GM23338 (cell line): ENCODE measurements around the gene WNT7A. TPM values are rescaled to one million over a fixed set of nuclear protein-coding genes. Genes with fewer than 3 reads are reported as not detected.
A peak's percentile ranks its signal among the peaks of the same experiment; 100 is the strongest.

ENCODE experiments used
- ATAC-seq: fragments of 200-7000 bp; cut with Tn5 transposase; 3 replicates; pipeline ENCODE4 v1.9.1; 2020
- DNase-seq: peaks from one replicate; pipeline ENCODE4 v3.0.0-alpha.2; 2015; ENCODE audit warnings: low spot score
- H2AFZ ChIP-seq: fragments of 200-600 bp; sonication (generic); 2 replicates; pipeline ENCODE4 v1.8.0; 2016; ENCODE audit warnings: antibody characterized with exemption, mild to moderate bottlenecking, moderate library complexity
- H3F3A ChIP-seq: fragments of 200-600 bp; sonication (generic); replicated peaks from 2 replicates; pipeline ENCODE4 v1.8.0; 2017; ENCODE audit warnings: antibody characterized with exemption, mixed run types, low read depth
- H3K27ac ChIP-seq: fragments of 200-600 bp; sonication (generic); 2 replicates; pipeline ENCODE4 v1.6.1; 2016; ENCODE audit warnings: low read depth
- H3K27me3 ChIP-seq: fragments of 200-600 bp; sonication (generic); 2 replicates; pipeline ENCODE4 v1.8.0; 2016; ENCODE audit warnings: mild to moderate bottlenecking, mixed run types, moderate library complexity; ENCODE audit not compliant: insufficient read depth
- H3K36me3 ChIP-seq: fragments of 200-600 bp; sonication (generic); 2 replicates; pipeline ENCODE4 v1.8.0; 2016; ENCODE audit warnings: mild to moderate bottlenecking; ENCODE audit not compliant: insufficient read depth
- H3K4me1 ChIP-seq: fragments of 200-600 bp; sonication (generic); 2 replicates; pipeline ENCODE4 v1.8.0; 2016; ENCODE audit warnings: mild to moderate bottlenecking, moderate library complexity; ENCODE audit not compliant: insufficient read depth
- H3K4me2 ChIP-seq: fragments of 200-600 bp; sonication (generic); 2 replicates; pipeline ENCODE4 v1.7.1; 2017; ENCODE audit warnings: mixed run types
- H3K4me3 ChIP-seq: fragments of 200-600 bp; sonication (generic); 2 replicates; pipeline ENCODE4 v1.6.1; 2016; ENCODE audit warnings: mixed run types
- H3K79me2 ChIP-seq: fragments of 200-600 bp; sonication (generic); replicated peaks from 2 replicates; pipeline ENCODE4 v1.8.0; 2017; ENCODE audit warnings: mild to moderate bottlenecking; ENCODE audit not compliant: insufficient read depth
- H3K9me2 ChIP-seq: fragments of 200-600 bp; sonication (generic); 2 replicates; pipeline ENCODE4 v1.8.0; 2017; ENCODE audit not compliant: insufficient read depth
- H4K20me1 ChIP-seq: fragments of 200-600 bp; sonication (generic); replicated peaks from 2 replicates; pipeline ENCODE4 v1.8.0; 2017; ENCODE audit warnings: mild to moderate bottlenecking; ENCODE audit not compliant: insufficient read depth
- H3K27ac Mint-ChIP-seq: 2 replicates; pipeline ENCODE4 v1.8.0; 2020; ENCODE audit warnings: inconsistent platforms, mild to moderate bottlenecking, moderate library complexity, mixed read lengths
- H3K27me3 Mint-ChIP-seq: 3 replicates; pipeline ENCODE4 v1.8.0; 2022; ENCODE audit warnings: low read depth, mild to moderate bottlenecking, moderate library complexity, mixed read lengths, inconsistent platforms; ENCODE audit not compliant: insufficient read depth, poor library complexity
- H3K36me3 Mint-ChIP-seq: 3 replicates; pipeline ENCODE4 v1.8.0; 2021; ENCODE audit warnings: low read depth, mild to moderate bottlenecking, inconsistent platforms, moderate library complexity, mixed read lengths
- H3K4me1 Mint-ChIP-seq: 3 replicates; pipeline ENCODE4 v1.8.0; 2020; ENCODE audit warnings: mild to moderate bottlenecking, inconsistent platforms, mixed read lengths
- H3K4me3 Mint-ChIP-seq: 3 replicates; pipeline ENCODE4 v1.8.0; 2021; ENCODE audit warnings: moderate library complexity, mild to moderate bottlenecking, inconsistent platforms, mixed read lengths
- H3K9me3 Mint-ChIP-seq: 3 replicates; pipeline ENCODE4 v1.8.0; 2020; ENCODE audit warnings: moderate library complexity, mild to moderate bottlenecking, inconsistent platforms, mixed read lengths
- CREB1 ChIP-seq: fragments of 250-450 bp; sonication (Bioruptor Pico); IDR thresholded peaks from 2 replicates; pipeline ENCODE4 v1.5.0; 2020; ENCODE audit warnings: low read depth, mild to moderate bottlenecking, moderate library complexity
- EZH2 ChIP-seq: fragments of 200-600 bp; sonication (generic); IDR thresholded peaks from one replicate; pipeline ENCODE4 v1.8.0; 2017; ENCODE audit warnings: antibody characterized with exemption, mild to moderate bottlenecking, low read depth; ENCODE audit not compliant: unreplicated experiment
- EZH2phosphoT487 ChIP-seq: fragments of 200-600 bp; sonication (generic); IDR thresholded peaks from one replicate; pipeline ENCODE4 v1.8.1; 2018; ENCODE audit warnings: antibody characterized with exemption; ENCODE audit not compliant: unreplicated experiment
- JUNB ChIP-seq: IDR thresholded peaks from one replicate; pipeline ENCODE4 v1.6.1; 2016; ENCODE audit warnings: antibody characterized with exemption; ENCODE audit not compliant: unreplicated experiment
- NANOG ChIP-seq: IDR thresholded peaks from 2 replicates; pipeline ENCODE4 v1.6.1; 2016; ENCODE audit warnings: antibody characterized with exemption, borderline replicate concordance
- POLR2AphosphoS5 ChIP-seq: IDR thresholded peaks from 2 replicates; pipeline ENCODE4 v1.6.1; 2016; ENCODE audit warnings: antibody characterized with exemption, low read depth
- STAT1 ChIP-seq: IDR thresholded peaks from one replicate; pipeline ENCODE4 v1.6.1; 2016; ENCODE audit warnings: antibody characterized with exemption; ENCODE audit not compliant: unreplicated experiment
- ZNF331 ChIP-seq: fragments of 250-450 bp; sonication (Bioruptor Pico); IDR thresholded peaks from 2 replicates; pipeline ENCODE4 v1.5.0; 2020; ENCODE audit warnings: low read depth, mild to moderate bottlenecking, moderate library complexity
- polyA plus RNA-seq: library from polyadenylated mRNA; unstranded; fragments of >200 nt; fragmentation: Nextera tagmentation; extraction: Ambion mirVana; gene quantifications from 2 replicates; pipeline ENCODE4 v1.2.1, GENCODE V29; 2016
- total RNA-seq: library from RNA; depleted of rRNA; stranded (reverse); fragments of >200 nt; shearing (Covaris generic); gene quantifications from 2 replicates; pipeline ENCODE4 v1.2.3, GENCODE V29; 2014
- TF ChIP-seq, protein P1 (sequence below): IDR thresholded peaks from one replicate; pipeline ENCODE4 v1.6.1; 2018; ENCODE audit warnings: antibody characterized with exemption; ENCODE audit not compliant: unreplicated experiment
- TF ChIP-seq, protein P2 (sequence below): IDR thresholded peaks from 2 replicates; pipeline ENCODE4 v1.6.1; 2016; ENCODE audit warnings: antibody characterized with exemption

Gene WNT7A
- total and polyA plus RNA-seq, 2 experiments from 2014 or later: not detected

DNA sequence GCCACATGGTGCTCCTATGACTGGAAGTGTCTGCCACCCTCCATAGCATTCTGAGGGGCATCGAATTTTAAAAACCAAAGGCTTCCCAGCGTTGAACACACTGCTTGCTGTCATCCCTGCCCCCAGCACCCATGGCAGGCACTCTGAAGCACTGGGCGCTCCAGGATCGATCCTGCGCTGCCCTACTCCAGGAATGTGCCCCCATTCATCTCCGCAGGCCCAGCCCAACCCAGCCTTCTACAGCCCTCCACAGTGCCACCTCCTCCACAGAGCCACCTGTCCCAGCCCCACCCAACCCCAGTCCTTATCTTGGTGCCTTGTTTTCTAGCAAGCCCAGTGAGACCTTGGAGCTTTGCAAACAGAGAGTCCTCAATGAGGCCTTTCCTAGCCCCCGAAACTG, 52.2 kb downstream of the WNT7A start:
- no peak overlapping the region for H3K27ac ChIP-seq
- H2AFZ ChIP-seq: no peak overlapping the region
- H3K4me1 Mint-ChIP-seq: peaks cover 6% of the 10 kb centered on the region; the same call in 2 of the 3 replicates
- DNase-seq (no peak), ATAC-seq (no peak)
- H3K4me2 ChIP-seq: no peak overlapping the region
- no peaks in the 10 kb centered on the region for H3K9me3 Mint-ChIP-seq
- no peak overlapping the region for H3K27ac Mint-ChIP-seq
- no peaks in the 10 kb centered on the region for H3K36me3 ChIP-seq
- no peak overlapping the region for H3K4me3 ChIP-seq
- H3K4me3 Mint-ChIP-seq: no peak overlapping the region
- H4K20me1 ChIP-seq: no peaks in the 10 kb centered on the region
- no peaks in the 10 kb centered on the region for H3F3A ChIP-seq
- H3K36me3 Mint-ChIP-seq: no peaks in the 10 kb centered on the region; the same call in 2 of the 3 replicates
- H3K79me2 ChIP-seq: no peaks in the 10 kb centered on the region
- TF ChIP-seq NANOG (no peak), JUNB (no peak), STAT1 (no peak), EZH2phosphoT487 (no peak)
- TF ChIP-seq, protein P1, sequence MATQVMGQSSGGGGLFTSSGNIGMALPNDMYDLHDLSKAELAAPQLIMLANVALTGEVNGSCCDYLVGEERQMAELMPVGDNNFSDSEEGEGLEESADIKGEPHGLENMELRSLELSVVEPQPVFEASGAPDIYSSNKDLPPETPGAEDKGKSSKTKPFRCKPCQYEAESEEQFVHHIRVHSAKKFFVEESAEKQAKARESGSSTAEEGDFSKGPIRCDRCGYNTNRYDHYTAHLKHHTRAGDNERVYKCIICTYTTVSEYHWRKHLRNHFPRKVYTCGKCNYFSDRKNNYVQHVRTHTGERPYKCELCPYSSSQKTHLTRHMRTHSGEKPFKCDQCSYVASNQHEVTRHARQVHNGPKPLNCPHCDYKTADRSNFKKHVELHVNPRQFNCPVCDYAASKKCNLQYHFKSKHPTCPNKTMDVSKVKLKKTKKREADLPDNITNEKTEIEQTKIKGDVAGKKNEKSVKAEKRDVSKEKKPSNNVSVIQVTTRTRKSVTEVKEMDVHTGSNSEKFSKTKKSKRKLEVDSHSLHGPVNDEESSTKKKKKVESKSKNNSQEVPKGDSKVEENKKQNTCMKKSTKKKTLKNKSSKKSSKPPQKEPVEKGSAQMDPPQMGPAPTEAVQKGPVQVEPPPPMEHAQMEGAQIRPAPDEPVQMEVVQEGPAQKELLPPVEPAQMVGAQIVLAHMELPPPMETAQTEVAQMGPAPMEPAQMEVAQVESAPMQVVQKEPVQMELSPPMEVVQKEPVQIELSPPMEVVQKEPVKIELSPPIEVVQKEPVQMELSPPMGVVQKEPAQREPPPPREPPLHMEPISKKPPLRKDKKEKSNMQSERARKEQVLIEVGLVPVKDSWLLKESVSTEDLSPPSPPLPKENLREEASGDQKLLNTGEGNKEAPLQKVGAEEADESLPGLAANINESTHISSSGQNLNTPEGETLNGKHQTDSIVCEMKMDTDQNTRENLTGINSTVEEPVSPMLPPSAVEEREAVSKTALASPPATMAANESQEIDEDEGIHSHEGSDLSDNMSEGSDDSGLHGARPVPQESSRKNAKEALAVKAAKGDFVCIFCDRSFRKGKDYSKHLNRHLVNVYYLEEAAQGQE: no peak
- no peaks in the 10 kb centered on the region for H3K4me1 ChIP-seq
- no peaks in the 10 kb centered on the region for H3K27me3 ChIP-seq
- H3K9me2 ChIP-seq: no peaks in the 10 kb centered on the region
- H3K27me3 Mint-ChIP-seq: peaks cover 12% of the 10 kb centered on the region

DNA sequence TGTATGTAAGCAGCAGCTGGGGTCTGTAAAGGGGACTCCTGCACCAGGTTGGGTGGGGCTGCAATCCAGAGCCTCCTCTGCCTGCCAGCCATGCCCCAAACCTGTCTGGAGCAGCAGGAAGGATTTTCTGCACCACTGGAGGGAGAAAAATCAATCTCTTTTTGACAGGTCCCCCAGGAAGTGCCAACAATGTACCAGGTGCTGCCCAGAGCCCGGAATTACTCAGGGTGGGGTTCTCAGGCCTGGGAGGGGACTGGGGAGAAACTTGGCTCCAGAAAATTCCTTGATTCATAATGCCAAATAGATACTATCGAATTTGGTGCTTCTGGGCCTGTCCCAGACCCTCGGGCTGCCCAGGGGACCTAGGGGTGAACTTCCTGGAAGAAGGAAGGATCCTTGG, 52.6 kb downstream of the WNT7A start:
- ATAC-seq: no peak
- no peaks in the 10 kb centered on the region for H3K27me3 ChIP-seq

DNA sequence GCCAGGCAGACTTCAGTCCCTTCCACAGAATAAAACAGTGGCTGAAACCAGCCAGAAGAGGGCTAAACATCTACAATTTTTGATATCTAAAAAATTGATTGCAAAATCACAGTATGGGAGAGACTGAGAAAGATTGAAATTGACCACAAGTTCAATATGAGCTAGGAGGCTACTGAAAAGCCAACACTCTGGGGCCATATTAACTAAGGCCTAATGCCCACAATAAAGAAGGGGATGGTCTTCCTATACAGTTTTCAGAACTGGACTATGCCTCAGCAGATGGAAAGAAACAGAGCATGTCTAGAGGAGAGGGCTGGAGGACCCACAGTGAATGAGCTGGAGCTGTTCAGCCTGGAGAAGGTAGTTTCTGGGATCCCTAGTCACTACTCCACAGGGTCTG, 53.2 kb downstream of the WNT7A start:
- Histone ChIP-seq H3K27me3 (no peaks in the 10 kb centered on the region), H3K4me3 (no peak overlapping the region), H3K9me2 (no peaks in the 10 kb centered on the region), H3K27ac (no peak overlapping the region), H3K4me2 (no peak overlapping the region), H4K20me1 (no peaks in the 10 kb centered on the region), H3K4me1 (no peaks in the 10 kb centered on the region), H3K36me3 (no peaks in the 10 kb centered on the region), H3F3A (no peaks in the 10 kb centered on the region), H3K79me2 (no peaks in the 10 kb centered on the region), H2AFZ (peak overlapping the region; percentile 63; the same call in 1 of the 2 replicates)
- peaks cover 6% of the 10 kb centered on the region; the same call in 2 of the 3 replicates for H3K4me1 Mint-ChIP-seq
- no peaks in the 10 kb centered on the region for H3K9me3 Mint-ChIP-seq
- DNase-seq: no peak
- H3K4me3 Mint-ChIP-seq: no peak overlapping the region
- H3K27me3 Mint-ChIP-seq: peaks cover 10% of the 10 kb centered on the region
- H3K27ac Mint-ChIP-seq: no peak overlapping the region
- ATAC-seq: no peak
- no peaks in the 10 kb centered on the region for H3K36me3 Mint-ChIP-seq
- TF ChIP-seq NANOG (no peak), EZH2phosphoT487 (no peak), STAT1 (no peak), EZH2 (no peak), ZNF331 (no peak), CREB1 (CRISPR knock-in tag) (no peak), JUNB (no peak)
- TF ChIP-seq, protein P1: no peak
- TF ChIP-seq, protein P2, sequence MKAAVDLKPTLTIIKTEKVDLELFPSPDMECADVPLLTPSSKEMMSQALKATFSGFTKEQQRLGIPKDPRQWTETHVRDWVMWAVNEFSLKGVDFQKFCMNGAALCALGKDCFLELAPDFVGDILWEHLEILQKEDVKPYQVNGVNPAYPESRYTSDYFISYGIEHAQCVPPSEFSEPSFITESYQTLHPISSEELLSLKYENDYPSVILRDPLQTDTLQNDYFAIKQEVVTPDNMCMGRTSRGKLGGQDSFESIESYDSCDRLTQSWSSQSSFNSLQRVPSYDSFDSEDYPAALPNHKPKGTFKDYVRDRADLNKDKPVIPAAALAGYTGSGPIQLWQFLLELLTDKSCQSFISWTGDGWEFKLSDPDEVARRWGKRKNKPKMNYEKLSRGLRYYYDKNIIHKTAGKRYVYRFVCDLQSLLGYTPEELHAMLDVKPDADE: no peak

More for the DNA sequence above, 52.6 kb downstream of the WNT7A start:
- Histone ChIP-seq H3K27ac (no peak overlapping the region), H3K4me3 (no peak overlapping the region), H3K9me2 (no peaks in the 10 kb centered on the region), H3K4me1 (no peaks in the 10 kb centered on the region), H4K20me1 (no peaks in the 10 kb centered on the region), H2AFZ (no peak overlapping the region), H3F3A (no peaks in the 10 kb centered on the region), H3K4me2 (no peak overlapping the region), H3K36me3 (no peaks in the 10 kb centered on the region), H3K79me2 (no peaks in the 10 kb centered on the region)
- Mint-ChIP-seq H3K36me3 (no peaks in the 10 kb centered on the region; the same call in 2 of the 3 replicates), H3K27me3 (peaks cover 12% of the 10 kb centered on the region), H3K4me3 (no peak overlapping the region), H3K4me1 (peaks cover 6% of the 10 kb centered on the region; the same call in 2 of the 3 replicates), H3K9me3 (no peaks in the 10 kb centered on the region), H3K27ac (no peak overlapping the region)
- no peak for DNase-seq
- TF ChIP-seq CREB1 (CRISPR knock-in tag): no peak
- TF ChIP-seq POLR2AphosphoS5: no peak
- no peak for TF ChIP-seq EZH2phosphoT487
- no peak for TF ChIP-seq EZH2
- TF ChIP-seq JUNB: no peak
